ENCODE measurements around the gene FBXW9. TPM values are rescaled to one million over a fixed set of nuclear protein-coding genes. Genes with fewer than 3 reads are reported as not detected.
"Not testable (repeated sequence)": the region's sequence is repeated elsewhere in the genome, so short reads cannot be mapped to it uniquely, and the experiment has no call there.

FBXW9 gene
- total RNA-seq, 1 donor from 2014 or later: 7.6 TPM

DNA sequence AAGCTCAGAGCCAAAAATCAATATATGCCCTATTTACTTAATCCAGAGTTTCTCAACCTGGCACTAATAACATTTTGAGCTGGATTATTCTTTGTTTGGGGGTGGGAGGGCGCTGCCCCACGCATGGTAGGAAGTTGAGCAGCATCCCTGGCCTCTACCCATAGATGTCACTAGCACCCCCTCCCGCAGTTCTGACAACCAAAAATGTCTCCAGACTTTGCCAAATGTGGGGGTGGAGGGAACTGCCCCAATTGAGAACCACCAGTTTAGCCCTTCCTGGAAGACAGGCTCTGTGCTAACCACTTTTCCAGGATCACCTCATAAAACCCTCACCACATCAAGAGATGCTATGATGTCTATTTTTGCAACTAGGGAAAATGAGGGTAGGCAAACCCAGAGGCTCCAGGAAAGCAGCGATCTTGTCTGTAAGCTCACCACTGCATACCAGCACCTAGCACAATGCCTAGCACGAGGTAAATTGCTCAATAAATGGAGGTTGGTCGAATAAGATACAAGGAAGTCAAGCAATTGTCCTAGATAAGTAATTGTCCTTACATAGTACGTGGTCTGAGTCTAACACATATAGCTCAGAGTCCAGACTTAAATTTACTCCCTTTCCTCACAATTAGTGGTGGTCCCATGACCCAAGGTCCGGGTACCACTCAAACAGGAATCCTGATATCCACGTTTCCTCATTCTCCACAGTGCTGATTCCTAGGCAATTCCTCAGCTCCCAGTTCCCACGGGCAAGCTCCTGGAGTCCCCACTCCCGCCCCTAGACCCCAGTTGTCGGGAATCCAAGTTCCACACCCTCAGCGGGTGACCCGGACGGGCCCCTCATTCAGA lies 37.2 kb upstream of the FBXW9 start:
- H3K4me1 ChIP-seq: peaks cover 23 to 28% of the 10 kb centered on the region in 2 donors

DNA sequence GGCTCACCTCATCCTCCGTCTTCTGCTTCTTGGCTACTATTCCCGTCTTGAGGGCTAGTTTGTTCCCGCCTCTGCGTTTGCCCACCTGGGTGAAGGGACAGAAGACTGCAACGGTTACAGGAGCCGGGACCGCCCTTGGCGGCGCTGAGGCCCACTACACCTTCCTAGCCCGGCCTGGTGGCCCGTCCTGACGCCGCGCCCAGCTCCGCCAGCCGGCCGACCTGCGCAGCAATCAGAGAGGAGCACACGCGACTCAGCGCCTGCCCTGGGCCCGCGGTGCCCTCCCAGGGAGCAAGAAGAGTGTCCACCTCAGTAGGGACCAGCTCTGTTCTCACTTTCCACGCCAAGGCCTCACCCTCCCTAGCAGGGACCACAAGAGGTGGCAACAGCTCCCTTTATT lies 34.9 kb upstream of the FBXW9 start:
- Histone ChIP-seq H3K27me3 (no peaks in the 10 kb centered on the region), H3K27ac (no peak overlapping the region), H3K36me3 (peaks cover 26 to 38% of the 10 kb centered on the region in 2 donors), H3K4me3 (no peak overlapping the region), H3K9me3 (no peaks in the 10 kb centered on the region), H3K4me1 (peaks cover 14 to 17% of the 10 kb centered on the region in 2 donors)
- TF ChIP-seq, protein P1, sequence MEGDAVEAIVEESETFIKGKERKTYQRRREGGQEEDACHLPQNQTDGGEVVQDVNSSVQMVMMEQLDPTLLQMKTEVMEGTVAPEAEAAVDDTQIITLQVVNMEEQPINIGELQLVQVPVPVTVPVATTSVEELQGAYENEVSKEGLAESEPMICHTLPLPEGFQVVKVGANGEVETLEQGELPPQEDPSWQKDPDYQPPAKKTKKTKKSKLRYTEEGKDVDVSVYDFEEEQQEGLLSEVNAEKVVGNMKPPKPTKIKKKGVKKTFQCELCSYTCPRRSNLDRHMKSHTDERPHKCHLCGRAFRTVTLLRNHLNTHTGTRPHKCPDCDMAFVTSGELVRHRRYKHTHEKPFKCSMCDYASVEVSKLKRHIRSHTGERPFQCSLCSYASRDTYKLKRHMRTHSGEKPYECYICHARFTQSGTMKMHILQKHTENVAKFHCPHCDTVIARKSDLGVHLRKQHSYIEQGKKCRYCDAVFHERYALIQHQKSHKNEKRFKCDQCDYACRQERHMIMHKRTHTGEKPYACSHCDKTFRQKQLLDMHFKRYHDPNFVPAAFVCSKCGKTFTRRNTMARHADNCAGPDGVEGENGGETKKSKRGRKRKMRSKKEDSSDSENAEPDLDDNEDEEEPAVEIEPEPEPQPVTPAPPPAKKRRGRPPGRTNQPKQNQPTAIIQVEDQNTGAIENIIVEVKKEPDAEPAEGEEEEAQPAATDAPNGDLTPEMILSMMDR (IDR thresholded peaks at IDR 0.05): no peak
- intact Hi-C loops (cut with DNase I): loop anchor here (10.0 kb wide), 1 partner anchor 437 kb away; the partner anchor contains the start of gene ZNF44
- no peak for DNase-seq (ENCODE audit: low spot score in 2 of 2)

More for the DNA sequence above, 37.2 kb upstream of the FBXW9 start:
- Histone ChIP-seq H3K27ac (peak overlapping the region; percentile 86 to 89), H3K36me3 (peaks cover 21 to 29% of the 10 kb centered on the region in 2 donors), H3K9me3 (no peaks in the 10 kb centered on the region), H3K4me3 (peak overlapping the region; percentile 86 to 95), H3K27me3 (no peaks in the 10 kb centered on the region)
- intact Hi-C loops (cut with DNase I): loop anchor here (1.0 to 10.0 kb wide), 2 partner anchors 10 to 439 kb away; partner anchors contain the start of genes TNPO2 and ZNF44
- no peak for DNase-seq (ENCODE audit: low spot score in 2 of 2)
- TF ChIP-seq, protein P1 (IDR thresholded peaks at IDR 0.05): no peak

DNA sequence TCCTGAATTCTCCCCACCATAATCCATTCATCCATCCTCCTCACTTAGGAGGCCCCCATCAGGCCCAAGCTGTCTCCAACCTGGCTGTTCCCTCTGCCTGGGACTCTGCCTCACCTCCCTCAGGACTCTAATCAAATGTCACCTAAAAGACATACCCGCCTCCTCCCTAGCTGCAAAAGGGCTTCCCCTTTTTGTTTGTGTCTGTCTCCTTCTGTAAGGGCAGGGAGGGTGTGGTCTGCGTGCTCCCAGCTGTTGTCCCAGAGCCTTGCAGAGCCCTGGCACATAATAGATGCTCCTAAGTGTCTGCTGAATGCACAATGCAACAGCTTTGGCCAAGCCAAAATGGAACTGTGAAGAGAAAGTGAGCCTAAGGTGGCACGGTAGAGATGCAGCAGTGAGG lies 33.6 kb upstream of the FBXW9 start:
- Histone ChIP-seq H3K9me3 (no peaks in the 10 kb centered on the region), H3K27ac (no peak overlapping the region), H3K4me3 (no peak overlapping the region), H3K36me3 (peaks cover 26 to 38% of the 10 kb centered on the region in 2 donors), H3K4me1 (peaks cover 13 to 15% of the 10 kb centered on the region in 2 donors), H3K27me3 (no peaks in the 10 kb centered on the region)
- TF ChIP-seq, protein P1 (IDR thresholded peaks at IDR 0.05): no peak
- intact Hi-C loops (cut with DNase I): loop anchor here (10.0 kb wide), 1 partner anchor 435 kb away; the partner anchor contains the start of gene ZNF44
- no peak for DNase-seq (ENCODE audit: low spot score in 2 of 2)

DNA sequence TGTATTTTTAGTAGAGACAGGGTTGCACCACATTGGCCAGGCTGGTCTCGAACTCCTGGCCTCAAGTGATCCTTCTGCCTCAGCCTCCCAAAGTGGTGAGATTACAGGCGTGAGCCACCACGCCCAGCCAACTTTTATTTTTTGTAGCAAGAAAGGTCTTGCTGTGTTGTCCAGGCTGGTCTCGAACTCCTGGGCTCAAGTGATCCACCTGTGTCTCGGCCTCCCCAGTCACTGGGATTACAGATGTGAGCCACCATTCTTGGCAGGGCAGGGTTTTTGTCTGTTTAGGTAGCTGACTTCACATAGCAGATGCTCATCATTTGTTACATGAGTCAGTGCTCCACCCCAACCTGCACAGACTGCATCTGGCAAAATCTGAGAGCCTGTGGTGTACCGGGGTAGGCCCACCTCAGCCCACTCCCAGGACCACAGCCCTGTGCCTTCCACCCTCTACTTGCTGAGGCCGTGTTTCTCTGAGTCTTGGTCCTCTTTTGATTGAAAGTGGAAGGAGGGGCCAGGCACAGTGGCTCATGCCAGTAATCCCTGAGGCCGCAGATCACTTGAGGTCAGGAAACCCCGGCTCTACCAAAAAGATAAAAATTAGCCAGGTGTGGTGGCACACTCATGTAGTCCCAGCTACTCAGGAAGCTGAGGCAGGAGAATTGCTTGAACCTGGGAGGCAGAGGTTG lies 31.5 kb upstream of the FBXW9 start:
- no peaks in the 10 kb centered on the region for H3K9me3 ChIP-seq

DNA sequence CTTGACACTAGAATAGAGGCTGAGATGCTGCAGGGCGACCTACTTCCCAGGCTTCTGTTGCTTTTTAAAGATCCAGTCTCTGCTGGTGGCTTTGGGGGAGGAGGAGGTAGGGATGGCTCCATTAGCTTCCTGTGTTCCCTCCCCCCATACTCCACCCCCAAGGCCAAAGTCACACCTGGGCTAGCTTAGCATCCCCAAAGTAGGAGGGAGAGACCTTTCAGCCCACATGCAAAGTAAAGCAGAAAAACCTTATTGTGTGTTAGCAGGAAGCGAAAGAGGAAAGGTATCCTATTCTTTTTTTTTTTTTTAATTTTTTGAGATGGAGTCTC lies 30.5 kb upstream of the FBXW9 start:
- DNase-seq (ENCODE audit: low spot score in 2 of 2): no peak
- TF ChIP-seq, protein P1 (IDR thresholded peaks at IDR 0.05): no peak
- Histone ChIP-seq H3K27ac (no peak overlapping the region), H3K36me3 (peaks cover 26 to 38% of the 10 kb centered on the region in 2 donors), H3K4me3 (no peak overlapping the region), H3K27me3 (no peaks in the 10 kb centered on the region), H3K9me3 (no peaks in the 10 kb centered on the region), H3K4me1 (peaks cover 3 to 15% of the 10 kb centered on the region in 2 donors)
- intact Hi-C loops (cut with DNase I): no loop called here

More for the DNA sequence above, 31.5 kb upstream of the FBXW9 start:
- no peak for DNase-seq (ENCODE audit: low spot score in 2 of 2)
- intact Hi-C loops (cut with DNase I): no loop called here
- no peak overlapping the region for H3K27ac ChIP-seq
- no peak overlapping the region for H3K4me3 ChIP-seq
- peaks cover 26 to 38% of the 10 kb centered on the region in 2 donors for H3K36me3 ChIP-seq
- TF ChIP-seq, protein P1 (IDR thresholded peaks at IDR 0.05): no peak
- no peaks in the 10 kb centered on the region for H3K27me3 ChIP-seq
- peaks cover 6 to 20% of the 10 kb centered on the region in 2 donors for H3K4me1 ChIP-seq

DNA sequence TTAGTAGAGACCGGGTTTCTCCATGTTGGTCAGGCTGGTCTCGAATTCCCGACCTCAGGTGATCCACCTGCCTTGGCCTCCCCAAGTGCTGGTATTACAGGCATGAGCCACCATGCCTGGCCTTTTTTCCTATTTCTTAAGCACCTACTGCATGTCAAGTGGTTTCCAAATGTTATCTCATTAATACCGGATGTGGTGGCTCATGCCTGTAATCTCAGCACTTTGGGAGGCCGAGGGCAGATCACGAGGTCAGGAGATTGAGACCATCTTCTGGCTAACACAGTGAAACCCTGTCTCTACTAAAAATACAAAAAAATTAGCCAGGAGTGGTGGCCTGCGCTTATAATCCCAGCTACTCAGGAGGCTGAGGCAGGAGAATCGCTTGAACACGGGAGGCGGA lies 29.2 kb upstream of the FBXW9 start:
- H3K4me1 ChIP-seq: peaks cover 4 to 22% of the 10 kb centered on the region in 2 donors
- H3K36me3 ChIP-seq: peaks cover 15 to 30% of the 10 kb centered on the region in 2 donors
- H3K9me3 ChIP-seq; DNase-seq (ENCODE audit: low spot score in 2 of 2); H3K27ac ChIP-seq; intact Hi-C loops (cut with DNase I); H3K27me3 ChIP-seq; H3K4me3 ChIP-seq: not testable (repeated sequence)

Data from ascending aorta (tissue), 2 donors.